Stomach (tissue), 4 donors: ENCODE data around the gene TMSB15A.

Source experiments
- EP300 ChIP-seq: sonication (generic); formaldehyde crosslinking; IDR thresholded peaks from one replicate; pipeline ENCODE4 v1.6.1; 2017; ENCODE audit warnings: antibody characterized with exemption
- POLR2A ChIP-seq, 4 donors: fragments of 450-650 bp; IDR thresholded peaks; one replicate each; pipeline ENCODE4 v1.6.1; 2016; ENCODE audit warnings: antibody characterized with exemption in 4 of 4, control low read depth in 2 of 4, mild to moderate bottlenecking in 1 of 4, moderate library complexity in 1 of 4
- TF ChIP-seq, protein P1 (sequence below), 7 experiments: fragments of 450-650 bp in 4 of 7; fragments of 200-600 bp in 3 of 7; sonication (generic) in 3 of 7; IDR thresholded peaks; one replicate each; pipeline ENCODE4 v1.5.1; 2016 to 2019; ENCODE audit warnings: antibody characterized with exemption in 7 of 7, control low read depth in 2 of 7, mild to moderate bottlenecking in 1 of 7

- TF ChIP-seq, protein P1, sequence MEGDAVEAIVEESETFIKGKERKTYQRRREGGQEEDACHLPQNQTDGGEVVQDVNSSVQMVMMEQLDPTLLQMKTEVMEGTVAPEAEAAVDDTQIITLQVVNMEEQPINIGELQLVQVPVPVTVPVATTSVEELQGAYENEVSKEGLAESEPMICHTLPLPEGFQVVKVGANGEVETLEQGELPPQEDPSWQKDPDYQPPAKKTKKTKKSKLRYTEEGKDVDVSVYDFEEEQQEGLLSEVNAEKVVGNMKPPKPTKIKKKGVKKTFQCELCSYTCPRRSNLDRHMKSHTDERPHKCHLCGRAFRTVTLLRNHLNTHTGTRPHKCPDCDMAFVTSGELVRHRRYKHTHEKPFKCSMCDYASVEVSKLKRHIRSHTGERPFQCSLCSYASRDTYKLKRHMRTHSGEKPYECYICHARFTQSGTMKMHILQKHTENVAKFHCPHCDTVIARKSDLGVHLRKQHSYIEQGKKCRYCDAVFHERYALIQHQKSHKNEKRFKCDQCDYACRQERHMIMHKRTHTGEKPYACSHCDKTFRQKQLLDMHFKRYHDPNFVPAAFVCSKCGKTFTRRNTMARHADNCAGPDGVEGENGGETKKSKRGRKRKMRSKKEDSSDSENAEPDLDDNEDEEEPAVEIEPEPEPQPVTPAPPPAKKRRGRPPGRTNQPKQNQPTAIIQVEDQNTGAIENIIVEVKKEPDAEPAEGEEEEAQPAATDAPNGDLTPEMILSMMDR (IDR thresholded peaks at IDR 0.05) = no peak
- TF ChIP-seq EP300 (no peak), POLR2A (IDR thresholded peaks at IDR 0.05) (no peak)
These were observed 44.0 kb upstream of the TMSB15A start for GRCh38 chrX:102560423-102561068.
